ENCODE results near the gene DTX4.

The DTX4 gene

DNA sequence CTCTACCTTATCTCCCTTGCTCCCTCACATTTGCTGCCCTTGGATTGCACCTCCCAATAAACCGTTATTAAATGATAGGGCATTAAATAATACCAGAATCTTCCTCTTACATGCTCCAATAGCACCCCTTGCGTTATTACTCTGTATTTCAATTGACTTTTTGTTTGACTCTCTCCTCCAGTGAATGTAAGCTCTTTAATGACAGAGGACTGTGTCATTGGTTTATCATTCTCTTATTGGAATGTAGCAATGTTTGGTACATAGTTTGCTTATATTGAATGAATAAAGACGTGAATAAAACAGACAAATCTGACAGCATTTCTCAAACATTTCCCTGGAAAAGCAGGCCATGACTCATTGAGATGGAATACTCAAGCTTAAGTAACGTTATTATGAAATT lies 49.5 kb downstream of the DTX4 start:
- H3K4me3 ChIP-seq (ENCODE audit: low read depth, low read length) = no peak overlapping the region
- no peak for DNase-seq (ENCODE audit: low read depth, low spot score)
- TF ChIP-seq, protein P1, sequence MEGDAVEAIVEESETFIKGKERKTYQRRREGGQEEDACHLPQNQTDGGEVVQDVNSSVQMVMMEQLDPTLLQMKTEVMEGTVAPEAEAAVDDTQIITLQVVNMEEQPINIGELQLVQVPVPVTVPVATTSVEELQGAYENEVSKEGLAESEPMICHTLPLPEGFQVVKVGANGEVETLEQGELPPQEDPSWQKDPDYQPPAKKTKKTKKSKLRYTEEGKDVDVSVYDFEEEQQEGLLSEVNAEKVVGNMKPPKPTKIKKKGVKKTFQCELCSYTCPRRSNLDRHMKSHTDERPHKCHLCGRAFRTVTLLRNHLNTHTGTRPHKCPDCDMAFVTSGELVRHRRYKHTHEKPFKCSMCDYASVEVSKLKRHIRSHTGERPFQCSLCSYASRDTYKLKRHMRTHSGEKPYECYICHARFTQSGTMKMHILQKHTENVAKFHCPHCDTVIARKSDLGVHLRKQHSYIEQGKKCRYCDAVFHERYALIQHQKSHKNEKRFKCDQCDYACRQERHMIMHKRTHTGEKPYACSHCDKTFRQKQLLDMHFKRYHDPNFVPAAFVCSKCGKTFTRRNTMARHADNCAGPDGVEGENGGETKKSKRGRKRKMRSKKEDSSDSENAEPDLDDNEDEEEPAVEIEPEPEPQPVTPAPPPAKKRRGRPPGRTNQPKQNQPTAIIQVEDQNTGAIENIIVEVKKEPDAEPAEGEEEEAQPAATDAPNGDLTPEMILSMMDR (IDR thresholded peaks at IDR 0.05; ENCODE audit: low read depth, low read length) = no peak
- in situ Hi-C loops (cut with HindIII; ENCODE audit: low sequenced_read_pairs) = no loop called here

DNA sequence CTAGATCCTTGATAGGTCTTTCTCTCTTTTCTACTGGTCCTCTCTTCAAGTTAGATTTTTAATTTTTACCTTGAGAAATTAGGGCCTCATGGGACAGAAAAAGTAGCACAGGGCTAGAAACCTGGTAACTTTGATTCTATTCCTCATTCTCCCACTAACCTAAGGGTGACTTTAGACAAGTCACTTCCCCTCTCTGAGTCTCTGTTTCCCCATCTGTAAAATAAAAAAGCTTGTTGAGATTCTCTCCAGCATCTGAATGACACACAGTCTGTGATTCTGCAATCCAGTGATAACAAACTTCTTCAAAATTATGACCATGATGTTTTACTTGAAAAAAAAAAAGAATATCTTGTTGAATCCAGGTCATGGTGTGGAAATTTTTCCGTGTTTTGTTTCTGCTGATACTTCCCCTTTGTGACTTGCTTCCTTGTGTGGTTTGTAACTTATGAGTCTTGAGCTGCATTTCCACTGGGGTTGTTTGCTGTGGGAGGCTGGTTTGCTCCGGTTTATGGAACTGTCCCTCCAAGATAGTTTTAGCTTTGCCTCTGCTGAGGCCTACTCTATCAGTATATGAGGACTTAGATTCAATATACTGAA lies 50.6 kb downstream of the DTX4 start:
- H3K4me3 ChIP-seq (ENCODE audit: low read depth, low read length) = no peak overlapping the region
- TF ChIP-seq, protein P1 (IDR thresholded peaks at IDR 0.05; ENCODE audit: low read depth, low read length) = no peak
- in situ Hi-C loops (cut with HindIII; ENCODE audit: low sequenced_read_pairs) = no loop called here
- no peak for DNase-seq (ENCODE audit: low read depth, low spot score)

DNA sequence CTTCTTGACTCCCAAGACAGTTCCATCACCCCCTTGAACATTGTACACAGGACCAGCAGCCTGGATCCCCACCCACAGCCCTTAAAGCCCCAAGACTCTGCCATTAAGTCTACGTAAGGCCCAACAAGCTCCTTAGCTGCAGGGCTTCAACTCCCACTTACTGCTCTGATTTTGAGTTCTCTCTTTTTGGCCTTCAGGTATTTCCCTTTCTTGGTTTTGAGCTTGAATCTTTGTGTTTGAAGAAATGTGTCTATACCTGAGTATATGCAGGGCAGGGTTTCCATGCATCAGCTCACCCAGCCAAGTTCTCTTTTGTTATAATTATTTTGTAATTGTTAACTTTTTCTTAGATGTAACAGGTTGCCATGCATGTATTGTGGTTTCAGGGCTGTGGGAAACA lies 51.2 kb downstream of the DTX4 start:
- no peak for DNase-seq (ENCODE audit: low read depth, low spot score)
- in situ Hi-C loops (cut with HindIII; ENCODE audit: low sequenced_read_pairs) = no loop called here
- no peak overlapping the region for H3K4me3 ChIP-seq (ENCODE audit: low read depth, low read length)
- TF ChIP-seq, protein P1 (IDR thresholded peaks at IDR 0.05; ENCODE audit: low read depth, low read length) = no peak

DNA sequence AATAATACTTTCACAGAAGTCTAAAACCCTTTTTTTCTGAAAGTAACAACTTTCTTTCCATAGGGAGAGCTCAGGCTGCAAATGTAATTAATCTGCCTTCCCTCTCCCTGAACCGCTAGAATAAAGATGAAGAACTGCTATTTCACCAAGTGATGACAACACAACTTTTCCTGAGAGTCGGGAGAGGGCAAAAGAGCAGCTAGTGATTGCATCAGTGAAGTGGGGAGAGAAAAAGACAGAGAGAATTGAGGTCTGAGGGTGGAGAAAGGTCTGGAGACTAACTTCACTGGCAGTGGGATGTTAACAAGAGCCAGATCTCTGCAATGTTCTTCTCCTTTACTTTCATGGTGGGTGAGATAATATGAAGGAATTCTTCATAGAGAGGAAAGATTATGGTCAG lies 51.7 kb downstream of the DTX4 start:
- TF ChIP-seq, protein P1 (IDR thresholded peaks at IDR 0.05; ENCODE audit: low read depth, low read length) = no peak
- no peak for DNase-seq (ENCODE audit: low read depth, low spot score)
- in situ Hi-C loops (cut with HindIII; ENCODE audit: low sequenced_read_pairs) = no loop called here
- no peak overlapping the region for H3K4me3 ChIP-seq (ENCODE audit: low read depth, low read length)

DNA sequence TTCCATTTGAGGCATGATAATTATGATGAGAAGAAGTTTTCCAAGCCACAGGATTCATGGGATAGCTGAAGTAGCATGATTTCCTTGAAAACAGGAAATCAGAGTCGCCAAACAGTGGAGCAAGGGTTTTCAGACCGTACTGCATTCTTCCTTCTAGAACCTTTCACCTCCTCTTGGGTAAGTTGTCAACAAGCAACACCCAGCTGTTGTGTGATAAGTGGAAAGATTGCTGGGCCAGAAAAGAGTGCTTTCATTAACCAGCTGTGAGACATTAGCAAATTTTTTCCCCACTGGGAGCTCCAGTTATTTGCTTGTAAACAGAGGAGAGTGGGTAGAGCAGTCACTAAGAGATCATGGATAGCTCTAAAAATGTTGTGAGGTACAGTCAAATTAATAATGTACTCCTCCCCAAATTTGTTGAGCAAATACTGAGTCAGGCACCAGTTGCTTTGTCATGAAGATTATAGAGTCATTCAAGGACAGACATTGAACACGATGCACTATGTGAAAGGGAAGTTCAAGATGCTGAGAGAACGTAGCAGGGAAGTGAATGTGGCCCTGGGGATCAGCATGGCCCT lies 52.5 kb downstream of the DTX4 start:
- no peak for DNase-seq (ENCODE audit: low read depth, low spot score)
- H3K4me3 ChIP-seq (ENCODE audit: low read depth, low read length) = no peak overlapping the region
- in situ Hi-C loops (cut with HindIII; ENCODE audit: low sequenced_read_pairs) = no loop called here
- TF ChIP-seq, protein P1 (IDR thresholded peaks at IDR 0.05; ENCODE audit: low read depth, low read length) = no peak

DNA sequence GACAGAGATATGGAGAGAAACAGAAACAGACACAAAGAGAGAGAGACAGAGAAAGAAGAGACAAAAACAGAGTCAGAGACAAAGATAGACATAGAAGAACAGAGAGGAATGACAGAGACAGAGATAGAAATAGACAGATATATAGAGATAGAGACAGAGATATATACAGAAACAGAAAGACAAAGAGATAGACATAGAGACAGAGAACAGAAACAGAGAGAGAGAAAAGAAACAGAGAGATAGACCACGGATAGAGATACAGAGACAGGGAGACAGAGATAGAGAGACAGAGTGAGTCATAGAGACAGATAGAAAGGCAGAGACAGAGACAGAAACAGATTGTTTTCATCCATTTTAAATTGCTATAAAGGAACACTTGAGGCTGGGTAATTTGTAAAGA lies 53.1 kb downstream of the DTX4 start:
- in situ Hi-C loops (cut with HindIII; ENCODE audit: low sequenced_read_pairs) = no loop called here
- no peak for DNase-seq (ENCODE audit: low read depth, low spot score)
- TF ChIP-seq, protein P1 (IDR thresholded peaks at IDR 0.05; ENCODE audit: low read depth, low read length) = no peak
- no peak overlapping the region for H3K4me3 ChIP-seq (ENCODE audit: low read depth, low read length)
